ENCODE measurements around the gene MCM8. TPM values are rescaled to one million over a fixed set of nuclear protein-coding genes. Genes with fewer than 3 reads are reported as not detected.

MCM8 gene
- total RNA-seq, 2 experiments from 2014 or later = 46.6 to 47.8 TPM

- Mint-ChIP-seq H3K27ac (no peak overlapping the region), H3K9me3 (no peaks in the 10 kb centered on the region), H3K36me3 (ENCODE audit: low read depth) (peaks cover 47% of the 10 kb centered on the region), H3K4me3 (no peak overlapping the region), H3K27me3 (no peaks in the 10 kb centered on the region), H3K4me1 (ENCODE audit: low read depth) (peaks cover 8% of the 10 kb centered on the region)
- ChIA-PET POLR2A (no interaction called here), CTCF (interaction anchor here (0.6 kb wide), 1 partner anchor 33 kb away, joined by 3 read pairs; no protein-coding TSS in a partner anchor)
- no peak for ATAC-seq
- no peak for DNase-seq
- intact Hi-C loops (cut with micrococcal nuclease) = no loop called here
- TF ChIP-seq CTCF (IDR thresholded peaks at IDR 0.05) = no peak
Measured at GRCh38 chr20:6036213-6036612, 85.8 kb downstream of the MCM8 start.

GRCh38 chr20:6037082-6037481 is 86.6 kb downstream of the MCM8 start:
- H3K36me3 Mint-ChIP-seq (ENCODE audit: low read depth) = peaks cover 50% of the 10 kb centered on the region
- POLR2A ChIA-PET = no interaction called here
- H3K27ac Mint-ChIP-seq = no peak overlapping the region

GRCh38 chr20:6038256-6038655 is 87.8 kb downstream of the MCM8 start:
- H3K27me3 Mint-ChIP-seq = no peaks in the 10 kb centered on the region
- DNase-seq (no peak), ATAC-seq (no peak)
- intact Hi-C loops (cut with micrococcal nuclease) = no loop called here
- peaks cover 50% of the 10 kb centered on the region for H3K36me3 Mint-ChIP-seq (ENCODE audit: low read depth)
- CTCF ChIA-PET = interaction anchor here (0.8 to 2.5 kb wide), 3 partner anchors 9 to 250 kb away, joined by 3 to 9 read pairs (median 4); no protein-coding TSS in a partner anchor
- peaks cover 6% of the 10 kb centered on the region for H3K4me1 Mint-ChIP-seq (ENCODE audit: low read depth)
- POLR2A ChIA-PET = no interaction called here
- TF ChIP-seq CTCF (IDR thresholded peaks at IDR 0.05) = no peak
- no peaks in the 10 kb centered on the region for H3K9me3 Mint-ChIP-seq
- H3K4me3 Mint-ChIP-seq = no peak overlapping the region
- no peak overlapping the region for H3K27ac Mint-ChIP-seq

More at GRCh38 chr20:6037082-6037481, 86.6 kb downstream of the MCM8 start:
- CTCF ChIA-PET = interaction anchor here (2.5 kb wide), 1 partner anchor 8 kb away, joined by 9 read pairs; no protein-coding TSS in a partner anchor
- Mint-ChIP-seq H3K4me3 (no peak overlapping the region), H3K4me1 (ENCODE audit: low read depth) (peaks cover 6% of the 10 kb centered on the region), H3K27me3 (no peaks in the 10 kb centered on the region), H3K9me3 (no peaks in the 10 kb centered on the region)
- no peak for DNase-seq
- ATAC-seq = no peak
- TF ChIP-seq CTCF (IDR thresholded peaks at IDR 0.05) = no peak
- intact Hi-C loops (cut with micrococcal nuclease) = no loop called here

- ATAC-seq = no peak
- Mint-ChIP-seq H3K4me3 (no peak overlapping the region), H3K4me1 (ENCODE audit: low read depth) (peaks cover under 1% of the 10 kb centered on the region), H3K36me3 (ENCODE audit: low read depth) (peaks cover 36% of the 10 kb centered on the region), H3K27ac (no peak overlapping the region), H3K9me3 (no peaks in the 10 kb centered on the region), H3K27me3 (no peaks in the 10 kb centered on the region)
- intact Hi-C loops (cut with micrococcal nuclease) = no loop called here
- no peak for TF ChIP-seq CTCF (IDR thresholded peaks at IDR 0.05)
- POLR2A ChIA-PET = no interaction called here
- DNase-seq = no peak
- CTCF ChIA-PET = interaction anchor here (2.5 kb wide), 1 partner anchor 10 kb away, joined by 9 read pairs; no protein-coding TSS in a partner anchor
Measured at GRCh38 chr20:6039766-6040165, 89.3 kb downstream of the MCM8 start.

- peaks cover 34% of the 10 kb centered on the region for H3K36me3 Mint-ChIP-seq (ENCODE audit: low read depth)
- CTCF ChIA-PET = no interaction called here
- TF ChIP-seq CTCF (IDR thresholded peaks at IDR 0.05) = no peak
Measured at GRCh38 chr20:6040540-6040939, 90.1 kb downstream of the MCM8 start.

More at GRCh38 chr20:6040540-6040939, 90.1 kb downstream of the MCM8 start:
- POLR2A ChIA-PET = no interaction called here
- intact Hi-C loops (cut with micrococcal nuclease) = no loop called here
- Mint-ChIP-seq H3K4me3 (no peak overlapping the region), H3K4me1 (ENCODE audit: low read depth) (no peaks in the 10 kb centered on the region), H3K9me3 (no peaks in the 10 kb centered on the region), H3K27ac (no peak overlapping the region), H3K27me3 (no peaks in the 10 kb centered on the region)
- no peak for DNase-seq
- ATAC-seq = no peak
